Mesothelial cell of epicardium (in vitro differentiated cells): ENCODE measurements around the gene RASL12. TPM values are rescaled to one million over a fixed set of nuclear protein-coding genes. Genes with fewer than 3 reads are reported as not detected.

ENCODE experiments used
- DNase-seq, 2 experiments: peaks; one replicate each; pipeline ENCODE4 v3.0.0; 2021; ENCODE audit warnings: low spot score in 2 of 2; ENCODE audit not compliant: unreplicated experiment in 2 of 2
- H3K27ac Mint-ChIP-seq: 2 replicates; pipeline ENCODE4 v1.8.0; 2021; ENCODE audit warnings: mixed read lengths
- H3K27me3 Mint-ChIP-seq: 2 replicates; pipeline ENCODE4 v1.8.0; 2021; ENCODE audit warnings: low read depth, mixed read lengths
- H3K36me3 Mint-ChIP-seq: 2 replicates; pipeline ENCODE4 v1.8.0; 2021; ENCODE audit warnings: mixed read lengths
- H3K4me1 Mint-ChIP-seq: 2 replicates; pipeline ENCODE4 v1.8.0; 2021; ENCODE audit warnings: mixed read lengths
- H3K4me3 Mint-ChIP-seq: 2 replicates; pipeline ENCODE4 v1.8.0; 2021; ENCODE audit warnings: mild to moderate bottlenecking, moderate library complexity, mixed read lengths
- H3K9me3 Mint-ChIP-seq: 2 replicates; pipeline ENCODE4 v1.8.0; 2021; ENCODE audit warnings: mixed read lengths
- CTCF ChIP-seq: fragments of 200-600 bp; sonication (generic); IDR thresholded peaks from one replicate; pipeline ENCODE4 v1.5.0; 2021; ENCODE audit warnings: antibody characterized with exemption; ENCODE audit not compliant: unreplicated experiment
- total RNA-seq: library from RNA; stranded (reverse); gene quantifications from 3 replicates; pipeline ENCODE4 v1.2.1, GENCODE V29; 2021

Gene RASL12
- total RNA-seq, 1 donor from 2014 or later, result 11.7 TPM

GRCh38 chr15:65068403-65068788, 605 bp upstream of the RASL12 start:
- peaks cover 30% of the 10 kb centered on the region for H3K4me1 Mint-ChIP-seq
- no peak for TF ChIP-seq CTCF
- no peaks in the 10 kb centered on the region for H3K36me3 Mint-ChIP-seq

DNA sequence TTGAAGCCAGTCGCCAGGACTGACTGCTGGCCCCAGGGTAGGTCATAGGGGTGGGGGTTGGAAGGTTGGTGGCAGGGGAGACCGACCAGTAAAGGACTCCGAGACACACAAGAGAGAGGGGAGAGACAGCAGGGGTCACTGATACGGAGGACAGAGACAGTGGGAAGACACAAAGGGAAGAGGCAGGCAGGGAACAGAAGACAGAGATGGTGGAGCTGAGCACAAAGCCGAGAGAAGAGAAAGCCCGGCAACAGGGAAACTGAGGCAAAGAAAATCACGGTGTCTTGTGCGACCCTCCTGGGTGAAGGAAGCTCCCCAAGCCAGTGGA, 510 bp downstream of the RASL12 start:
- peaks cover 19% of the 10 kb centered on the region for H3K27me3 Mint-ChIP-seq
- TF ChIP-seq CTCF, result no peak
- H3K4me1 Mint-ChIP-seq, result peaks cover 30% of the 10 kb centered on the region
- H3K9me3 Mint-ChIP-seq, result no peaks in the 10 kb centered on the region
- H3K27ac Mint-ChIP-seq, result peak overlapping the region; percentile 95
- DNase-seq, result no peak
- H3K36me3 Mint-ChIP-seq, result no peaks in the 10 kb centered on the region
- H3K4me3 Mint-ChIP-seq, result peak overlapping the region; percentile 79

More at GRCh38 chr15:65068403-65068788, 605 bp upstream of the RASL12 start:
- Mint-ChIP-seq H3K27me3 (peaks cover 19% of the 10 kb centered on the region), H3K9me3 (no peaks in the 10 kb centered on the region), H3K4me3 (peak overlapping the region; percentile 66), H3K27ac (peak overlapping the region; percentile 55)
- DNase-seq, result no peak

- Mint-ChIP-seq H3K27me3 (peaks cover 19% of the 10 kb centered on the region), H3K4me3 (peak overlapping the region; percentile 79), H3K9me3 (no peaks in the 10 kb centered on the region), H3K27ac (peak overlapping the region; percentile 95), H3K36me3 (no peaks in the 10 kb centered on the region), H3K4me1 (peaks cover 28% of the 10 kb centered on the region)
- no peak for TF ChIP-seq CTCF
- no peak for DNase-seq
These were observed 1.0 kb downstream of the RASL12 start for GRCh38 chr15:65066635-65067316.

GRCh38 chr15:65066001-65066634, 1.7 kb downstream of the RASL12 start:
- peaks cover 19% of the 10 kb centered on the region for H3K27me3 Mint-ChIP-seq
- peaks cover 28% of the 10 kb centered on the region for H3K4me1 Mint-ChIP-seq
- H3K36me3 Mint-ChIP-seq, result no peaks in the 10 kb centered on the region
- TF ChIP-seq CTCF, result no peak
- peak overlapping the region; percentile 79 for H3K4me3 Mint-ChIP-seq
- DNase-seq, result no peak
- peak overlapping the region; percentile 16 for H3K27ac Mint-ChIP-seq
- no peaks in the 10 kb centered on the region for H3K9me3 Mint-ChIP-seq

DNA sequence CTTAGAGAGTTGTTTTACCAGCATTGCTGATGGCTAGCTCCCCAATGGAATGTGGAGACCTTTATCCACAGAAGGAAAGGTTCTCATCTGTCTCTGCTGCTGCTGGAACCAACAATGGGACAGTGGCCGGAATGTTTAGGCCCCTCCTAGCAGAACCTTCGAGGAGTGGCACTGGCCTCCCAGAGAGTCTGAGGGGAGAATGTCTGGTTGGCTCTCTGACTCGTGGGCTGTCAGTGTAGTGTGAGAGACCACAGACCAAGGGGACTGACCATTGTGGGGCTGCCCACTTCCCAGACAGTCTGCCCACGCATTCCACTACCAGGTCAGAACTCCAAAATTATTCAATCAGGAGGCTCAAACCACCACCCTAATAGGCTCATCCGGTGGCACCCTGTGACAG, 5.1 kb downstream of the RASL12 start:
- no peak for TF ChIP-seq CTCF
- Mint-ChIP-seq H3K27ac (no peak overlapping the region), H3K36me3 (peaks cover 2% of the 10 kb centered on the region), H3K4me1 (peaks cover 11% of the 10 kb centered on the region), H3K9me3 (no peaks in the 10 kb centered on the region), H3K27me3 (peaks cover 13% of the 10 kb centered on the region), H3K4me3 (no peak overlapping the region)
- DNase-seq, result no peak
